GM12874 (cell line): ENCODE data around the gene UFM1.

Experiments
- CTCF ChIP-seq: IDR thresholded peaks from 2 replicates; pipeline ENCODE4 v1.5.1; 2011; ENCODE audit warnings: low read depth, mild to moderate bottlenecking, control low read depth, low read length, moderate library complexity; ENCODE audit not compliant: insufficient read depth

The UFM1 gene

GRCh38 chr13:38349390-38350113 is at the start of gene UFM1:
Gene UFM1 (plus strand): TSS chr13:38349851. CDS start chr13:38349920, 69 bp downstream.
- no peak for TF ChIP-seq CTCF

- TF ChIP-seq CTCF: no peak
Measured at GRCh38 chr13:38301236-38301635, 48.4 kb upstream of the UFM1 start.

- no peak for TF ChIP-seq CTCF
Measured at GRCh38 chr13:38303816-38304320, 45.8 kb upstream of the UFM1 start.

- no peak for TF ChIP-seq CTCF
Measured at GRCh38 chr13:38308736-38309135, 40.9 kb upstream of the UFM1 start.

- no peak for TF ChIP-seq CTCF
Measured at GRCh38 chr13:38309397-38309796, 40.3 kb upstream of the UFM1 start.

- TF ChIP-seq CTCF: no peak
Measured at GRCh38 chr13:38316129-38316528, 33.5 kb upstream of the UFM1 start.

GRCh38 chr13:38321654-38322053 is 28.0 kb upstream of the UFM1 start:
- no peak for TF ChIP-seq CTCF
